GM12873 (cell line): ENCODE data around the gene PLAAT4.

Experiments
- CTCF ChIP-seq: IDR thresholded peaks from 2 replicates; pipeline ENCODE4 v1.5.1; 2012; ENCODE audit warnings: low read depth, mild to moderate bottlenecking, moderate library complexity, low read length, control low read depth; ENCODE audit not compliant: insufficient read depth; ENCODE audit errors: missing control alignments

Gene PLAAT4

DNA sequence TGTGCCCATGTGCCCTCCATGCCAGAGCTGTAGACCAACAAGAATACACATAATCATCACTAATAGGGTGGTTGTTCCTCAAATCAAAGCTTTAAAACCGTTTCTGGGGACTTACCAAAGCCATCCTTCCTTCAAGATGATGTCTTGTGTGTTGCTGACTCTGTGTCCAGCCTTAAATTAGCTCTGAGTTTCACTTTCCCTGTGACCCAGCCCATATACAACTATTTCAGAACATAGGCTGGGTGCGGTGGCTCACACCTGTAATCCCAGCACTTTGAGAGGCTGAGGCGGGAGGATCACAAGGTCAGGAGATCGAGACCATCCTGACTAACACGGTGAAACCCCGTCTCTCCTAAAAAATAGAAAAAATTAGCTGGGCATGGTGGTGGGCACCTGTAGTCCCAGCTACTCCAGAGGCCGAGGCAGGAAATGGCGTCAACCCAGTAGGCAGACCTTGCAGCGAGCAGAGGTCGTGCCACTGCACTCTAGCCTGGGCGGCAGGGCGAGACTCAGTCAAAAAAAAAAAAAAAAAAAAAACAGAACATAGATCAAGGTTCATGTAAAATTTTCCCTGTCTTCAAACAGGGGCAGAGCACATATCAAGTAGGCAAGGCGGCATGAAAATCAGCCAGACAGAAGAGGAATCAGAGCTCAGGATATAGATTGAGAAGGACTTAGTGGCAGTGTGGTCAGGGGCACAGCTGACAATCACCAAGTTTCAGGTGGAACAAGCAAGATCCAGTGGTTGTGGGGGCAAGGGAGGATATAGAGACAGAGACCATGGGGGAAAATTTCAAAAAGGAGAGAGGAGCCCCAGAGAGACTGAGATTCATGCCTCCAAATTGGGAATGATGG, 26.8 kb downstream of the PLAAT4 start, which contains the start of gene PLAAT2:
Gene PLAAT2 (minus strand): TSS at position 179 of the 855 bp plus-strand sequence. CDS start 55 bp downstream, at position 124.
- TF ChIP-seq CTCF: no peak

DNA sequence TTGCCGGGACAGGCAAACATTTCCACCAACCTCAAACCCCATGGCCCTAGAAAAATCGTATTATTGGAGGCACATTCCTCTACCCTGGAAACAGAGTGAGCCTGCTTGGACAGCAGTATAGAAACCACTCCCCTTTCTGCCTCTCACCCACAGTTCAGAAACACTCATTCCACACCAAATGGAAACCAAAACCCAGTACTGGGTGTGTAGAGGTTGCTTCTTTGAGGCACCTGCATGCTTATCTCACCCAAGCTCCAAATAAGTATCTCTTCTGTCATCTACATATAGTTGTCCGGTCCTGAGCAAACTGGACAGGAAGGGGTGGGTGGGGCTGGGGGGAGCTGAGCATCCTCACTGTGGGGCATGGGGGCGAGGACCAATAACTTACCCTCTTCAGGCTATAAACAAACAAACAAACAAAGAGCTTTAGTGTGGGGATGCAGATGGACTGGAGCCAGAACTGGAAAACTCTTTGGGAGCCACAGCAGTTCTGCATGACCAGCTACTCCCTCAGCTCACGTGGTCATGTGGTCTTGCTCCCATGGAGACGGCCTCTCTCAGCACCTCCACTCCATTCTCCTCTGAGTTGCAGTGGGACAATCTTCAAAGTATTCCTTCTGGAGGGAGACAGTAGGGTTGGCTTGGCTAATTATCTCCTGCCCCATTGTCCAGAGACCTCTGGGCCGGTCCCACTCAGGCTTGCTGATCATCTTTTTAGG, 27.6 kb downstream of the PLAAT4 start:
- TF ChIP-seq CTCF: no peak

- TF ChIP-seq CTCF: no peak
Observed at GRCh38 chr11:63564784-63565350, 28.3 kb downstream of the PLAAT4 start.

- no peak for TF ChIP-seq CTCF
Observed at GRCh38 chr11:63567044-63567840, 30.6 kb downstream of the PLAAT4 start.

- no peak for TF ChIP-seq CTCF
Observed at GRCh38 chr11:63569570-63569969, 33.0 kb downstream of the PLAAT4 start.

DNA sequence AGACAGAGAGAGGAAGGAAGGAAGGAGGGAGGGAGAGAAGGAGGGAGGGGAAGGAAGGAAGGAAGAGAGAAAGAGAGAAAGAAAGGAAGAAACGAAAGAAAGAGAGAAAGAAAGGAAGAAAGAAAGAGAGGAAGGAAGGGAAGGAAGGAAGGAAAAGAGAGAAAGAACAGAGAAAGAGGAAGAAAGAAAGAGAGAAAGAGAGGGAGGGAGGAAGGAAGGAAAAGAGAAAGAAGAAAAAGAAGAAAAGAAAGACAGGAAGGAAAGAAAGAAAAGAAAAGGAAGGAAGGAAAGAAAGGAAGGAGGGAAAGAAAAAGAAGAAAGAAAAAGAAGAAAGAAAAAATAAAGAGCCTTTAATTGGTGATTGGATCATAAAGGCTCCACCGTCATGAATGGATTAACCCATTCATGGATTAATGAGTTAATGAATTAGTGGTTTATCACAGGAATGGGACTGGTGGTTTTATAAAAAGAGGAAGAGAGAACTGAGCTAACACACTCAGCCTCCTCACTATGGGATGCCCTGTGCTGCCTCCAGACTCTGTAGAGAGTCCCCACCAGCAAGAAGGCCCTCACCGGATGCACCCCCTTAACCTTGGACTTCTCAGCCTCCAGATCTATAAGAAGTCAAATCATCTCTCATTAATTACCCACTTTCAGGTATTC, 35.5 kb downstream of the PLAAT4 start:
- TF ChIP-seq CTCF: no peak
